Gastrocnemius medialis (tissue), 4 donors: ENCODE results near the gene PCSK1N. TPM values are rescaled to one million over a fixed set of nuclear protein-coding genes. Genes with fewer than 3 reads are reported as not detected.

Experiments used
- ATAC-seq, 2 donors: fragments of 150-250 bp; one replicate each; pipeline ENCODE4 v1.9.1; 2016
- DNase-seq, 2 donors: peaks; one replicate each; pipeline ENCODE4 v3.0.0-alpha.2; 2019
- H3K27ac ChIP-seq, 4 donors: fragments of 200-600 bp; sonication (generic); 1 replicate in 1 of 4; 2 replicates in 3 of 4; pipeline ENCODE4 v1.5.1; 2016 to 2018; ENCODE audit warnings: mild to moderate bottlenecking in 2 of 4, moderate library complexity in 1 of 4
- H3K27me3 ChIP-seq, 3 donors: fragments of 200-600 bp; sonication (generic) in 2 of 3; 1 replicate in 1 of 3; 2 replicates in 2 of 3; pipeline versions ENCODE4 v1.5.1 to v1.6.0; 2016 to 2019; ENCODE audit warnings: mild to moderate bottlenecking in 1 of 3, moderate library complexity in 1 of 3
- H3K36me3 ChIP-seq, 2 donors: fragments of 200-600 bp; sonication (generic) in 1 of 2; one replicate each; pipeline ENCODE4 v1.5.1; 2017 to 2018
- H3K4me1 ChIP-seq, 2 donors: fragments of 200-600 bp; sonication (generic) in 1 of 2; one replicate each; pipeline ENCODE4 v1.5.1; 2016 to 2017; ENCODE audit warnings: mild to moderate bottlenecking in 2 of 2
- H3K4me3 ChIP-seq, 4 donors: fragments of 200-600 bp; sonication (generic) in 3 of 4; 1 replicate in 1 of 4; 2 replicates in 3 of 4; pipeline ENCODE4 v1.5.1; 2016 to 2019; ENCODE audit warnings: mild to moderate bottlenecking in 2 of 4
- H3K9me3 ChIP-seq, 3 donors: fragments of 200-600 bp; sonication (generic) in 2 of 3; 1 replicate in 1 of 3; 2 replicates in 2 of 3; pipeline ENCODE4 v1.5.1; 2016 to 2019
- CTCF ChIP-seq, 5 experiments: fragments of 450-650 bp in 3 of 5; fragments of 200-600 bp in 2 of 5; sonication (generic) in 2 of 5; IDR thresholded peaks in 4 of 5; conservative IDR thresholded peaks in 1 of 5; 1 replicate in 4 of 5; 2 replicates in 1 of 5; pipeline ENCODE4 v1.5.1; 2016 to 2019; ENCODE audit warnings: antibody characterized with exemption in 5 of 5, mild to moderate bottlenecking in 3 of 5, moderate library complexity in 3 of 5
- POLR2A ChIP-seq, 2 donors: fragments of 450-650 bp; IDR thresholded peaks; one replicate each; pipeline ENCODE4 v1.6.1; 2017; ENCODE audit warnings: antibody characterized with exemption in 2 of 2, mild to moderate bottlenecking in 2 of 2, moderate library complexity in 2 of 2
- in situ Hi-C, 4 donors: fragments of 200-750 bp; cut with MboI; loops; one replicate each; pipeline versions ENCODE4 v1.15.0 to v1.8.0; 2017; ENCODE audit warnings: low sequenced_read_pairs in 4 of 4
- intact Hi-C: fragments of 100-400 bp; cut with DNase I; formaldehyde crosslinking; loops from one replicate; pipeline ENCODE4 v1.15.1; 2023; ENCODE audit warnings: low total_unique reads
- total RNA-seq, 4 donors: library from RNA; depleted of rRNA; stranded (reverse); fragments of >200 nt; gene quantifications; one replicate each; pipeline versions ENCODE4 v1.1.0 to v1.2.3, GENCODE V29; 2016

The PCSK1N gene
- total RNA-seq, 4 donors from 2014 or later: not detected

GRCh38 chrX:48789366-48790220 lies 45.8 kb downstream of the PCSK1N start:
- H3K4me3 ChIP-seq: no peak overlapping the region
- no peak for DNase-seq
- in situ Hi-C loops: no loop called here
- no peak for TF ChIP-seq CTCF (IDR thresholded peaks at IDR 0.05 in 4 of 5, conservative IDR thresholded peaks at IDR 0.05 in 1 of 5)
- TF ChIP-seq POLR2A (IDR thresholded peaks at IDR 0.05): no peak
- no peak for ATAC-seq
- H3K27ac ChIP-seq: no peak overlapping the region
- H3K9me3 ChIP-seq: no peaks in the 10 kb centered on the region
- intact Hi-C loops: no loop called here
- no peaks in the 10 kb centered on the region for H3K36me3 ChIP-seq
- H3K4me1 ChIP-seq: no peaks in the 10 kb centered on the region
- no peaks in the 10 kb centered on the region for H3K27me3 ChIP-seq

GRCh38 chrX:48787505-48788443 lies 47.6 kb downstream of the PCSK1N start:
- no peak for ATAC-seq
- H3K27ac ChIP-seq: no peak overlapping the region
- DNase-seq: no peak
- H3K9me3 ChIP-seq: no peaks in the 10 kb centered on the region
- no peak for TF ChIP-seq CTCF (IDR thresholded peaks at IDR 0.05 in 4 of 5, conservative IDR thresholded peaks at IDR 0.05 in 1 of 5)
- no peak for TF ChIP-seq POLR2A (IDR thresholded peaks at IDR 0.05)
- no peaks in the 10 kb centered on the region for H3K27me3 ChIP-seq
- no peaks in the 10 kb centered on the region for H3K4me1 ChIP-seq
- no peak overlapping the region for H3K4me3 ChIP-seq
- in situ Hi-C loops (no loop called here), intact Hi-C loops (no loop called here)
- H3K36me3 ChIP-seq: no peaks in the 10 kb centered on the region

- Histone ChIP-seq H3K36me3 (no peaks in the 10 kb centered on the region), H3K27ac (no peak overlapping the region), H3K4me3 (no peak overlapping the region), H3K4me1 (no peaks in the 10 kb centered on the region), H3K27me3 (no peaks in the 10 kb centered on the region), H3K9me3 (no peaks in the 10 kb centered on the region)
- intact Hi-C loops: no loop called here
- ATAC-seq (no peak), DNase-seq (no peak)
- in situ Hi-C loops: no loop called here
- TF ChIP-seq CTCF (IDR thresholded peaks at IDR 0.05 in 4 of 5, conservative IDR thresholded peaks at IDR 0.05 in 1 of 5) (no peak), POLR2A (IDR thresholded peaks at IDR 0.05) (no peak)
These were observed 48.4 kb downstream of the PCSK1N start for GRCh38 chrX:48786825-48787504.

GRCh38 chrX:48786341-48786800 lies 49.0 kb downstream of the PCSK1N start, which contains the start of gene GATA1:
GATA1 (plus strand) TSS chrX:48786590; CDS start chrX:48791110, 4,520 bp downstream.
- H3K36me3 ChIP-seq: no peaks in the 10 kb centered on the region
- no peak within 1 kb of the TSS for H3K4me3 ChIP-seq
- no peak within 1 kb of the TSS for H3K27ac ChIP-seq
- no peak for ATAC-seq
- no peaks in the 10 kb centered on the region for H3K9me3 ChIP-seq
- TF ChIP-seq POLR2A (IDR thresholded peaks at IDR 0.05) (no peak), CTCF (IDR thresholded peaks at IDR 0.05 in 4 of 5, conservative IDR thresholded peaks at IDR 0.05 in 1 of 5) (no peak)
- in situ Hi-C loops: no loop called here
- intact Hi-C loops: no loop called here
- H3K27me3 ChIP-seq: no peaks in the 10 kb centered on the region
- H3K4me1 ChIP-seq: no peaks in the 10 kb centered on the region
- DNase-seq: no peak
